Hematopoietic multipotent progenitor cell treated with erythropoietin and hydrocortisone succinate and interleukin-3 and kit ligand, for 17 days (in vitro differentiated cells): Measurements from ENCODE around the gene ANKMY1.

ENCODE experiments used
- DNase-seq: peaks from one replicate; pipeline ENCODE4 v3.0.0-alpha.2; 2015; ENCODE audit warnings: low spot score

The ANKMY1 gene

DNA sequence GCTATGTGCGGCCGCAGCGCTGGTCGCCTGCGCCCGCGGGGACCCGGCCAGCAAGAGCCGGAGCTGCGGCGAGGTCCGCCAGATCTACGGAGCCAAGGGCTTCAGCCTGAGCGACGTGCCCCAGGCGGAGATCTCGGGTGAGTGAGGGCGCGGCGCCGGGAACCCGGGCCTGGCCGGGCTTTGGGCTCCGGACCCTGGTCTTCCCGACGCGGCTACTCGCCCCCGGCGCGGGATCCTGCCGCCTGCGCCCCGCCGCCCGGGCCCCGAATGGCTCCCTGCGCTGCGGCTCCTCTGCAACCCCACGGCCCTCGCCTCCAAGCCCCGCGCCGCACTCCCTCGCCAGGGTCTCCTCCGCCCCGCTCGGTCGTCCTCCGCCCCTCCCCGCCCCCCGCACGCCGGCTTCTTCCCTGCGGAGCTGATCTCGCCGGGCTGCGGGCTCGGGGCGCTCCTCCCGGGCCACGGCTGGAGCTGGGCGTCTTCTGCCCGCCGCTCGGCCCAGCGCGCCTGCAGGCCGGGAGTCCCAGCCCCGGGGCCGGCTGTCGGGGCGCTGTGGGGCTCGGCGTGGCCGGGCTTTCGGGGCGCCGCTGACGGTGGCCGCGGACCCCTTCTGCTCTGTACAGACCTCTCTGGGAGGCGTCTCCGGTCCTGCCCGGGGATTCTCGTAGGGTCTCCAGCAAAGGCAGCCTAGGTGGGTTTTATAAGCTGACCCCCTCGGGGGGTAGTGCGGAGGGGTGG is 121.7 kb downstream of the ANKMY1 start:
- no peak for DNase-seq

DNA sequence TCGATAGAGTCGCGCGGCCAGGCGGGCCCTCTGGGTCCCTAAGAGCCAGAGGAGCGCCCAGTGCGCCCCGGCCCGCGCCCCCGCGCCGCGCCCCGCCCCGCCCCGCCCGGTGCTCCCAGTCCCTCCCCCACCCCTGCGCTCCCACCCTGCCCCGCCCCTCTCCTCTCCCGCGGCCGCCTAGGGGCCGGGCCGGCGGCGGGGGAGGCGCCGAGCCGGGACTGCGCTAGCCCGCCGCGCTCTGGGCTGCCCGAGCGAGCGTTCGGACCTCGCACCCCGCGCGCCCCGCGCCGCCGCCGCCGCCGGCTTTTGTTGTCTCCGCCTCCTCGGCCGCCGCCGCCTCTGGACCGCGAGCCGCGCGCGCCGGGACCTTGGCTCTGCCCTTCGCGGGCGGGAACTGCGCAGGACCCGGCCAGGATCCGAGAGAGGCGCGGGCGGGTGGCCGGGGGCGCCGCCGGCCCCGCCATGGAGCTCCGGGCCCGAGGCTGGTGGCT is 122.3 kb downstream of the ANKMY1 start, which contains the start of gene GPC1:
Gene GPC1 (plus strand): TSS at position 207 of the 491 bp plus-strand sequence. CDS start 256 bp downstream, at position 463.
- DNase-seq, result no peak

DNA sequence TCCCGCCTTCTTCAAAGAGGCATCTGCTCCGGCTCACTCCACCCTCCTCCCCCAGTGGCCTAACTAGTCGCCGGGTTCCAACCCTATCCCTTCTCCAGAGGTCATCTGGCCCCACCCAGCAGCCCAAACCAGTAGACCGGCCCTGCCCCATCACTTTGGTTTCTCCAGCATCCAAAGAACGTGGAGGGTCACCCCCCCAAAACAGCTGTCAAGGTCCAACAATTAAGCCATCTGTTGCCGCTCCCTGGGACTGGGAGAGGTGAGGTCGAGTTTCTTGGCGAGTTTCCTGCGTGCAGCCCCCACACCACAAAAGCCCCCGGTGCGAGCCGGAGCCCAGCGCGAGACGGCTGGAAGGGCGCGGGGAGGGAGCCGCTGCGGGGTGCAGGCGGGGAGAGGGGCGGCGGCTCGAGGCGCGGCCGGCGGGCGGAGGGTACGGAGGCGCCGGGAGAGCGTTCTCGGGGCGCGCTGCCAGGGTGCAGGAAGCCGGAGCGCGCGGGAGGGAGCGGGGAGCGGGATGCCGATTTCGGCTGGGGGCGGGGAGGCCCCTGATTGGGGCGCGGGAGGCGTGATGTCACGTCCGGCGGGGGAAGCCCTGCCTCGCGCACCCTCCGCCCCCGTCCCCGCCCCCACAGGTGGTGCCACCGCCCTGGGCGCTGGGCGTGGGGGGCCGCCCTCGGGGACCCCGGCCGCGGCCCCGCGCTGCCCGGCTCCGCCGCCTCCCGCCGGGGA is 122.9 kb downstream of the ANKMY1 start:
- DNase-seq, result no peak

DNA sequence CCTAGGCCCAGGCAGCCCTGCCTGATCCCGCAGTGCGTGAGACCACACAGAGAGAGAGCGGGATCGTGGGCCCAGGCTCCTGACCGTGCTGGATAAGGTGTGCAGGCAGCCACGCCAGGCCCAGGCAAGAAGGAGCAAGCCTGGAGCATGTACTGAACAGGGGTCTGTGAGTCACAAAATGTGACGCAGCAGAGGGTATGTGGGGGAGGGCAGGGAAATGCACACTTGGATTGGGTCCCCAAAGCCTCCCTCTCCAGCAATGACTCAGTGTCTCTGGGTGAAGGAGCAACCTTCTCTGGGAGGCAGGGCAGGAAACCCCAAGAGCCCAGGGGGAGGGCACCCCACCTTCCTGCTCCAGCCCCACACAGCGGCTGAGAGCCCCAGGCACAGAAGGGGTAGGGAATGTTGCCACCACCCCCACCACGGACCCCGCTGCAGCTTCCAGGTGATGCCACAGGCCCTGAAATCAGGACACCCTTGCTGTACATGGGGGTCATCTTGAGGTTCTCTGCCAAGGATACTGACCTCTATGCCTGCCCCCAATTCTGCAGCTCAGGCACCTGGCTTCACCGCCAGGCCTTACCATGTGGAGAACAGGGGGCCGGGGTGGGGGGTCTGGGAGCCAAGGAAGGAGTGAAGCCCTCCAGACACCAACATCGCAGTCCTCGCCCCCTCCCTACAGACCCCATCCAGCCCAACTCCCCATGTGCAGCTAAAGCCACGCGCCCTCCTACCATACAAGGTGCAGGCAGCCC is 123.6 kb downstream of the ANKMY1 start:
- DNase-seq, result no peak

DNA sequence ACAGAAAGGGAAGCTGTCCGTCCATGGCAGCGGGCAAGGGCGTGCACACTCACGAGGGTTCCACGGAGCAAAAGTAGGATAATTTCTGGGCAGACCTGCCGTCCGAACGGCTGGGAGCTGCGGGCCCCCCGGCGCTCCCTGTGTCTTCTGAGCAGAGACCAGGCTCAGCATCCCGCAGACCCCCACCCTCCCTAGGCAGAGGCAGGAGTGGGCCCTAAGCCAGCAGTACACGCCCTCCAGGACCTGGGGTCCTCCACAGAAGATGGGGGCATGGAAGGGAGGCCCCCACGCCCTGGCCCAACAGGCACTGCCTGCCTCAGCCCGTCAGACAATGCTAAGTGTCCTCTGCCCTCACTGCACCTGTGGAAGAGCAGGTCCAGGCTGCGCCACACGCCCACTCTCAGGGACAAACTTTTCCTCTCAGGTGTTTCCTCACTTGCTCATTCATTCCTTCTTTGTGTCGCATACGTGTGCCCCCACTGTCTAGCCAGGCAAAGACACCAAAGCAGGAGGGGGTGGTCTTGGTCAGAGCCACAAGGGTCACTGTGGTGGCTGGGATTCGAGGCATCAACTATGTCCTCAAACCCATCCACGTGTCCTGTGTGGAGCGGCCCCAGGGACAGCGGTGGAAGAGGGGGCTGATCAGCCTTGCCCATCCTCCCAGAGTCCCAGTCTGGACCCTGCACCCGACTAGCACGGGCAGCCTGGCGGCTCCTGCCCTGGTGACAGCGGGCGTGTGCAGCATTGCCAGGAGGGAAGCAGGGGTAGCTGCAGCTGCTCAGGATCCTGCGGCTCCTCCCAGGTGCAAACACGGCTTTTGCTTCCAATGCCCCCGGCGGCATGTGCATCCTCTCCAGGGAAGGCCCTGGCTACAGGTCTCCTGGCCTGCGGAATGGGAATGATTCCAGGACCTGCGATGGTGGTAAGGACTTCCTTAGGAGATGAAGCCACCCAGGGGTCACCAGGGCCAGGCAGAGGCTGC is 124.7 kb downstream of the ANKMY1 start:
- DNase-seq, result no peak

DNA sequence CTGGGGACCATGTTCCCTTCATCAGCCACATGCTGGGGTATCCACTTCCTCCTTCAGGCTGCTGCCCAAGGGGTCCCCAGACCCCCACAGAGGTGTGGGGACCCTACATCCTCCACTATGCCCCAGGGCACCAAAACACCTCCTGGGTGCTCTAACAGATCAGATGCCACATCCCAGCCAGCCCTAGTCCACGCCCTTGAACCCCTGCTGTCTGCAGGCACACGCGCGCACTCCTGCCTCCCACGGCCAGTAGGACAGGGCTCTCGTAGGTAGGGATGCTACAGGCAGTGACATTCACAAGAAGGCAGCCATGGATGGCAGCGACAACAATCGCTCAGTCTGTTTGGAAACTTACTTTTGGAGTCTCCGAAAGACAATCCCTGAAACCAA is 125.4 kb downstream of the ANKMY1 start:
- DNase-seq, result no peak

DNA sequence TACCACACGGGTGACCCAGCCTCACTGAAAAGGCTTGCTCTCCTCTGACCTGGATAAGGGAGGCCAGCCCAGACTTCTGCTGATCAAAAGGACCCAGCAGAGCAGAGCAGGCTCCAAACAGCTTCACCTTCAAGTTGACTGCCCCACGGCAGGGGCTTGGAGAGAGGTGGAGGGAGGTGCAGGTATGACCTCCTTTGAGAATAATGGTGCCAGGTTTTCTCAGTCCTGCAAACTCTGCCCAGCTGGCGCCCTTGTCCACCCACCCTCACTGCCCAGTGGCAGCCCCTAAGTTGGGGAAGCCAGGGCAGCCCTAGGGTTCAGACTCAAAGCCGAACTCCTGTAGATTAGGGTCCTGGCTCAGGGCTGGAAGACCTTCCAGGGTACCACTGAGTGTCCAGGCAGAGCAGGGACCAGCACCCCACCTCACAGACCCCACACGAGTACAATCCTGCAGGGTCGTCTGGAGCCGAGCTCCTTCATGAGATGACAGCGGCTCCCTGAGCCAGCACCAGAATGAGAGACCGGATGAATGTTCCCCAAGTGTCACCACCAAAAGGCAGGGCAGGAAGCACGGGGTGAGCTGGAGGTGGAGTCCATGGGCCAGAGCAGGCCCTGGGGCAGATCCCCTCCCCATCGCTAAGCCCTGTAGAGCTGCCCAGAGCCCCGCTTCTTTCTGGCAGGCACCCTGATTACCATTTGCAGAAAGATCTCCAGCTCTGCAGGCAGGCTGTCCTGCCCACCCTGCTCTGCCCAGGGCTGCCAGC is 125.9 kb downstream of the ANKMY1 start:
- no peak for DNase-seq

DNA sequence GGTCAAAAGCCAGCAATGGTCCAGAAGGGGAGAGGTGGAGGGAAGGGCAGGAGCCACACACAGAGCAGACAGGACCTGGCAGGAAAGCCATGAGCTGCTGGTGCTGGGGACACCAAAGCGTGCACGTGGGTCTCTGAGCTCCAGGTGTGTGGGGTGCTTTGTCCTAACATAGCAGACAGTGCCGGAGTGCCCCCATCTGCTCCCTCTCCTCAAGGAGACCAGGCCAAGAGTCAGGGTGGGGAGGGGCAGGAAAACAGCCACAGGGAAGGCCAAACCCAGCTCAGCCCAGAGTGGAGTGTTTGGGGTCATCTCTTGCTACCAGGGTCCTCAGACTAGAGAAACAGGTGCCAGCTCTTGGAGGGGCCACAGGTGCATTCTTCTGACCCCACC is 126.5 kb downstream of the ANKMY1 start:
- no peak for DNase-seq

DNA sequence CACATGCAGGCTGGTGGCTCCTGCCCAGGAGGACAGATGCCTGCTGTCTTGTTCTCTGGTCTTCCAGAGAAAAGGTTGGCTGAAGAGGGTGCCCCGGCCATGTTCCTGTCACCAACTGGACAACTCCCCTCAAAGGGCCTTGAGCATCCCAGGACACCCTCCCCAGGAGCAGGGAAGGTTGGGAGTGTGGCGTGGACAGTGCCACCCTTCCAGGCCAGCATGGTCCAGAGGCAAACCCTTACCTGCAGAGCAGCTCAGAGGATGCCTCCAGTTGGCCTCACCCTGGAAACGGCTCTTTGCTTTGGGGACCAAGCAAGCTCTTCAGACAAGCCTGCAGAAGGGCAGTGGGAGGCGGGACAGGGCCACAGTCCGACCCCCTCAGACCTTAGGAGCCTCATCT is 127.2 kb downstream of the ANKMY1 start:
- DNase-seq, result no peak

DNA sequence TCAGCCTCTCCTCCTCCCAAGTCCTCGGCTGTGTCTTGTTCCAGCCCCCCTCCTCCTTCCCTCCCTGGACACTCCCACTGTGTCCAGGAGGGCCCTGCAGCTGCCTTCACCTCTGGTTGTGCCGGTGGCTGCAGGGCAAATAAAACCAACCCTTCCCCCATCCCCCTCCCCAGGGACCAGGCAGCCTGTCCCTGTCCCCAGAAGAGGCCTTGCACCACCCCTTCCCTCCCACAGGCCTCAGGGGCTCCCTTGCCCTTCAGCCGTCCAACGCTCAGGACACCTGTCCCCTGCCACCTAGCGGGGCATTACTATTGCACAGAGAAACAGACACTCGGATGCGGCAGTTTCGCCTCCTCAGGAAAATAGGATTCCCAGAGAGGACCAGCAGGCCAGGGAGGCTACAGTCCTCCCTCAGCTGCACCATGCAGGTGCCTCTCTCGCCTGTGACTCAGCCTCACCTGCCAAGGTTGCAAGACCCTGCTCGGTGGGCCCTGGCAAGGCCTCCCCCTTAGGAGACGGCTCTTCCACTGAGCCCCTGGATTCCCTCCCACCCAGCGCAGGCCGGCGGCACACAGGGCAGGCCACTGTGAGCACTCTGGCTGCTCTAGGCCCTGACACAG is 127.8 kb downstream of the ANKMY1 start:
- no peak for DNase-seq
